ENCODE results near the gene GALNTL6.
"Not testable (repeated sequence)": the region's sequence is repeated elsewhere in the genome, so short reads cannot be mapped to it uniquely, and the experiment has no call there.

The GALNTL6 gene

DNA sequence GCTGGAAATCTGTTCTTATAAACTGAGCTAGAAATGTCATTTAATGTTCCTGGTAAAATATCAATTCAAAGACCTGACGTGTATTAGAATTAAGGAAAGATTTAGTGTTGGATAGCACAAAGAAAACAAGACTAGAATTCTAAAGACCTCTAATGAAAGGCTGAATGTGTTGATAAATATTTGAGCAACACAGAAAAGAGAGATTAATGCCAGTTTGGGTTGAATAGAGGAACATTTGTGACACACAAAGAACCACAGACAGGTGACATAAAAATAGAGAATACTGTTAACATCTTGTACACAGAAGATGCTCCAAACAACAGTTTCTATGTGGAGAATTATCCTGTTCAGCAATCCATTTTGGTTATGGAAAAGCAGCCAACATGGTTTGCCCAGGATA lies 1133.3 kb downstream of the GALNTL6 start:
- no peak for DNase-seq (ENCODE audit: low spot score)

DNA sequence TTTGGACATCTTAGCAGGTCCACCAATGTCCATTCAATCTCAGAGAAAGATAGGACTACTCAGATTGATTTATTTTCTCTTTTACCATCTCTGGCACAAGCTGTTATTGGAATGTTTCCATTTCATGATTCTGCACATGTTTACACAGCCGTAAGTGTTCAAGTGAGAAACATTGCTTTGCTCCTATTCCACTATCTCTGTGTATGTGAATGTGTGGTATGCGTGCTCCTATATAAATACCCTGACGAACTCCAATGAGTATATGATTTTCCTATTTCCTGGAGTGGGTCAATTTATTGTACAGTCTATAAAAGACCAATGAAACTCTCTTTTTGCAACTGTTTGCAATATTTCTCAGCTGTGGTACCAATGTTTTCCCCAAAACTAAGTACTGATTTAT lies 1134.4 kb downstream of the GALNTL6 start:
- no peak for DNase-seq (ENCODE audit: low spot score)

DNA sequence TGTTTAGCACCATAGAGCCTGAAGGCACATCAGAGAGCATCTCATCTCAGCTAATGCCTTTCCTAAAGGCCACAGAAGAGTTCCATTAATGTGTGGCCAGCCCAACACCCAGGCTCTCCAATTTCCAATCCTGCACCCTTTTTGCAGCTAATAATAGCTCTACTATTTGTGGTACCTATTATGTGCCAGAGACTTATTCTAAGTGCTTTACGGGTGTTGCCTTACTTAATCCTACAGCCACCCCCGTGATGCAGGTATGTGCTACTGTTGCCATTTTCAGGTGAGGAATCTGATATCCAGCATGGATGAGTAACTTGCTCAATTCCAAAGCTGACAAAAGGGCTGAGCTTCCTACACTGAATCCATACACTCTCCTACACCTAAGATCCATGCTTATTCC lies 1137.8 kb downstream of the GALNTL6 start:
- no peak for DNase-seq (ENCODE audit: low spot score)

DNA sequence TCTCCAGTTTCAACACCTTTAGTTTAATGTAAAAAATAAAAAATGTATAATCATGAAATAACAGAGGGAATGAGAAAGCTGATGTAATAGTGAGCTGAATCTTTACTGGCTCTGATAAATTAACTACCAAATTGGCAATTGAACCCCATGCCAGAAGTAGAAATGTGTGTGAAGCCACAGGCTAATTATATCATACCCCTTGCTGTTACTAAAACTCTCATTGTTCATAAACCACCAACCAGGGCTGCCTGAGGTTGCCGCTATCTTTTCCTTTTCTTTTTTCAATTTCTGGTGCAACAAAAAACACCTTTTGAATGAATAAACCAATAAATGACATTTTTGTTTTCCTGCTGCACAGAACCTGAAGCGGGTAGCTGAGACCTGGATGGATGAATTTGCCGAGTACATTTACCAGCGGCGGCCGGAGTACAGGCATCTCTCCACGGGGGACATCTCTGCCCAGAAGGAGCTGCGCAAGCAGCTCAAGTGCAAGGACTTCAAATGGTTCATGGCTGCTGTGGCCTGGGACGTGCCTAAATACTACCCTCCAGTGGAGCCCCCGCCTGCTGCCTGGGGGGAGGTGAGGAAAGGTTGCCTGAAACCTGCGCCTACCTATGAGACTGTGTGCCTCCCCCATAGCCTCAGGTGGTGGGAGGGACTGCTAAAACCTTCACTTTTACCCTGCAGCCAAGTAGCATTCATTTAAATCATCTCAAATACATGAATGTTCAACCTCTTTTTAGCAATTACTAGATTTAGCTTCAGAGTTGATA lies 1138.7 kb downstream of the GALNTL6 start:
- DNase-seq (ENCODE audit: low spot score), result no peak

DNA sequence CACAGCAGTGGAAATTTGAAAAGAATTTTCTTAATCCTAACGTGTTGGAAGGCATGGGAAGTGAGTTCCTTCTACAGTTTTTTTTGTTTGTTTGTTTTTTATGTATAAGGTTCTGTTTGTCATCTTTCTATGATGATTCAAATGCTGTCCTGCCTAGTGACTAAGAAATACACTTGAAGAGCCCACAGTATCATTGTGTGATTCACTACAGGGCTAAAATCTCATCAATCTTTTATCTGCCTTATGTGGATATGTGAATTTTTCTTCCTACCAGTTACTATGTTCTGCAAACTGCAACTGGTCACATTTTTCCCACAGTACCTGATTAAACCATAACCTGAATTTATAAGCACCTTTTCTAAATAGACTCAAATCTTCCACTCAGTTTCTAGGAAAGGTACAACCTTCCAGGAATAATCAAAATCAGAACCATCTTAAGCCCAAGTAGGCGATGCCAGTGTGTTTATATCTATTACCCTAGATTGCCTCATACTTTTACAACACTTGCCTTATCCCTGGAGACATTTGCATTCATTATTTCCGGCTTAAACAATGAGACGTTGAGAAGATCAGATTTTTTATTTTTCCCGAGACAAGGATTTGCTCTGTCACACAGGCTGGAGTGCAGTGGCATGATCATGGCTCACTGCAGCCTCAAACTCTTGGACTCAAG lies 1140.8 kb downstream of the GALNTL6 start:
- no peak for DNase-seq (ENCODE audit: low spot score)

DNA sequence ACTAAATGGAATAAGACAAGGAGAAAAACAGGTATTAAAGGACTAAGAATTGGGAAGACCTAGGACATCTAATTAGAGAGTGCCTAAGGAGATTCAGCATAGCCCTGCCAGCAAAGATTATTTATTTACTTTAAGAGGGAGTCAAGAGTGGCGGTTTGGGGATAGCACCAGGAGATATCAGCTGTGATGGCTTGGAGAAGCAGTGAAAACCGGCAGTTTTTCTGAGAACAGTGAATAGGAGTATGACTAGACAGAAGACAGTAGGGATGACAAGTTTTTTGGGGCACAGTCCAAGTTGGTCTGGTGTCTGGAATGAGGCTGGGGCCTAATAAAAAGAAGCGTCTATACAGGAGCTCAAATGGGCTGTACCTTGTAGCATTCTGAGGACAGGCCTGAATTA lies 1143.1 kb downstream of the GALNTL6 start:
- DNase-seq (ENCODE audit: low spot score), result not testable (repeated sequence)

DNA sequence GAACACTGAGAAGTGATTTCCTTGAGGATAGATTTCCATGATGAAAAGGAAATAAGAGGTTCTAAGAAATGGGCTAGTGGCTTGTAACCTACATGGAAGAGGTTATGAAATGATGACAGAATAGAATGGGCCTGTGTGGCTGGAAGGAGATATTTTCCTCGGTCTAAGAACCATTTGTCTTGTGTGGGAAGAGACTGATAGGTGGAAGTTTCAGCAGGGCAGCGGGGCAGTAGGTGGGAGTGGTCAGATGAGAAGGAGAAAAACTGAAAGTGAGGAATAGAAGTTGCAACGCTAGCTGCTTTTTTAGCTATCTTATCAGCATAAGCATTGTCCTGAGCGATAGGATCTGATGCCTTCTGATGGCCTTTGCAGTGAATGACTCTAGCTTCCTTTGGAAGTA lies 1144.0 kb downstream of the GALNTL6 start:
- DNase-seq (ENCODE audit: low spot score), result no peak

DNA sequence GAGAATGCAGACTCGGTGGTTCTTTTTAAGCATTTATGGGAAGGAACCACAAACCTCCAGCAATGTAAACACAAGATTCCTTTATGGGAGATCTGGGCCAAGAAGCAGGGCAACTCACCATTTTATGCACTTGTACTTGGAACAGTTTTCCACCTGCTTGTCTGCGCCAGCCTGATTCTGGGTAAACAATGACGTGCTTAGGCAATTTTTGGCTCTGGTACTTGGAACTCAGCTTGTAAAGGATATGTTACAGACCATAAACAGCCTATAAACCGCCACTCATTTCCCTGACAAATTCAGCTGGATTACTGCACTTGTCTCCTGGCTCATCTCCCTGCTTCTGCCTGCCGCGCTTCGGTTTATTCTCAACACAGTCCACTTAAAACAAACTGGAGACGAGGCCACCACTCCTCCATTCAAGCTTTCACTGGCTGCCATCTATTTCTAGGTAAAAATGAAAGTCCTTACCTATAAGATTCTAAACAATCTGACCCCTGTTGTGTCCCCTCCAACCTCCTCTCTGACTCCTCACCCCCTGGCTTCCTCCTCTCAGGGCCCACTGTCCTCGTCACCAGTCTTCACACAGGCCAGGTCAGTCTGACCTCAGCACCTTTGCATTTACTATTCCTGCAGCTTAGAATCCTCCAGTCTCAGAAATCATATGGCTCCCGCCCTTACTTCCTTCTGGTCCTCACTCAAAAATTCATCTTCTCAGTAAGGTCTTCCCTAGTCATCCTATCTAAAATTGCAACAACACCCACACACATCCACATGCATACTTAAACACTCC lies 1149.6 kb downstream of the GALNTL6 start:
- no peak for DNase-seq (ENCODE audit: low spot score)

DNA sequence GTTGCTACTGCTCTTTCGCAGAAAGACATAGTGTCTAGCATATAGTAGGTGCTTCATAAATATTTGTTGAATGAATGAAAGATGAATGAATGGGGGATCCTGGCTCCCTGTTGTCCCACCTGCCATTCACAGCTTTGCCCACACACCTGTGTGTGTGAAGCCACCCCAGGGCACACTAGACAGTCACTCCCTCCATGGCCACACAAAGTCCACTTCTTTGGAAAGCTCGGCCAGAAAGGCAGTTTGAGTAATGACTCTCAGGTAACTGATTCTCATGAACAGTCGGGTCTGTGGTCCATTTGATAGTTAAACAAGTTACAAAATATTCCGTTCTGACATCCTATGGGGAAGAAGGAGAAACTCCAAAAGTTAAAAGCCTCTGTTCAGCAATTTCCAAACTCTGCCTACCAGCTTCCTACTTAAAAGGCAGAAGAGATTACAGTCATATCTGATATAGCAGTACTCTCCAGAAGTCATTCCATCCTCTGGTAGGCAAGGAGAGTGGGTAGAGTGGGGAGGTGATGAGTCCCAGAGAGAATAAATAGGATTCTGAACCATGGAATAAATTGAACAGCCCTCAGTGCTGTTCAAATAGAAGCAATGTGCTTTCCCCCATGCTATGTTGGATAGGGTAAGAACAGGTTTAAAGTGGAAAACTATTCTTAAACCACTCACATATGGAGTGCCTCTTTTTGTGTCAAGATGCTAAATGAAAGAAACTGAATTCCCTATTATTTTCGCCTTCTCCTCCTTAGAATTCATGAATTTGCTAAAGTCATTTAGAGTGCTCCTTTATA lies 1150.5 kb downstream of the GALNTL6 start:
- DNase-seq (ENCODE audit: low spot score), result no peak

DNA sequence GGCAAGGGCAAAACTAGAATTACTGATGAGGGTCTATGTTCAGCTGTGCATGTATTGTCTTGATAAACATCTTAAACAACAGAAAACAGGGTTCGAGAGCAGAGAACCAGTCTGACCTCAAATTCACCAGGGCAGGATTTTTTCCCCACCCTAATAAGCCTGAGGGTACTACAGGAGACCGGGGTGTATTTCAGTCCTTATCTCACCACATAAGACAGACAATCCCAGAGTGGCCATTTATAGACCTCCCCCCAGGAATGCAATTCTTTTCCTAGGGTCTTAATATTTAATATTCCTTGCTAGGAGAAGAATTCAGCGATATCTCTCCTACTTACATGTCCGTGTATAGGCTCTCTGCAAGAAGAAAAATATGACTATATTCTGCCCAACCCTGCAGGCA lies 1157.0 kb downstream of the GALNTL6 start:
- DNase-seq (ENCODE audit: low spot score), result not testable (repeated sequence)

DNA sequence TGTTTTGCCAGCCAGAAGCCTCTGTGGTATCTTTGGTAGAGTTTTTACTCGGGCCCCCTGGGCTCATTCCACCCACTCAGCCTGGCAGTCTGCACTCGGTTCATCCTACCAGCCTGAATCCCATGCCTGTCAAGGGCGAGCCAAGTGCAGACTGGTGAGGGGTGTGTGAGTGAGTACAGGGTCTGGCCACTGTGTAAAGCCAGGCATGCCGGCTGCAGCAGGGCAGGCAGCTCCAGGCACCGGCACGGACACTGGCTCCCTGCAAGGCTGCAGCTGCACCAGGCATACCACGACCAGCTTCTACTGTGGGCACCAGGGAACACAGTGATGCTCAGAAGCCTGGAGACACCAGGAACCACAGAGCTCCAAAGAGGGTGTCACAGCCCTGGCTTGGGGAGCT lies 1161.4 kb downstream of the GALNTL6 start:
- DNase-seq (ENCODE audit: low spot score), result no peak

DNA sequence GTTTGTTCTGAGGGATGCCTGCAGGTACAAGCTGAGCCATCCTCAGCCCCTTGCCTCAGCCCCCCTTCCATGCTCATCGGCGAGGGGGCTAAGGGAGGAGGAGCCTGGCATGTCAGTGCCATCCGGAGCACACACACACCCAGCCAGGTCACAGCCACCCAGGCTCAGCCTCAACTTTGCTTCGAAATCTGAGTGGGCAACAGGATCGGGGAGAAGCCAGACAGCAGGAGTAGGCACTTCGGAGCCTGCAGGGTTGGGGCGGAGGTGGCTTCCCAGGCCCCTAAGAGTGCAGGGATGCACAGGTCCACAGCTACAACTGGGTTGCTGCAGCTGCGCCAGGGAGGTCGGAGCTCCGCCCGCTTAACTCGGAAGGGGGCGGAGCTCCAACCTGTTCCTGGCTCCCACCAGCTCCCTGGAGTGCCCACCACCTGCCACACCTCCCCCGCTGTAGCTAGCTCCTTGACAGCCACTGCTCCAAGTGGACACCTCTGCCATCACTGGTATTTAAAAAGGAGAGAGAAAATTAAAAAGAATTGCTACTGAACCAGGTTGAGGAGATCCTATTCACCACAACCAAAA lies 1162.5 kb downstream of the GALNTL6 start:
- no peak for DNase-seq (ENCODE audit: low spot score)

DNA sequence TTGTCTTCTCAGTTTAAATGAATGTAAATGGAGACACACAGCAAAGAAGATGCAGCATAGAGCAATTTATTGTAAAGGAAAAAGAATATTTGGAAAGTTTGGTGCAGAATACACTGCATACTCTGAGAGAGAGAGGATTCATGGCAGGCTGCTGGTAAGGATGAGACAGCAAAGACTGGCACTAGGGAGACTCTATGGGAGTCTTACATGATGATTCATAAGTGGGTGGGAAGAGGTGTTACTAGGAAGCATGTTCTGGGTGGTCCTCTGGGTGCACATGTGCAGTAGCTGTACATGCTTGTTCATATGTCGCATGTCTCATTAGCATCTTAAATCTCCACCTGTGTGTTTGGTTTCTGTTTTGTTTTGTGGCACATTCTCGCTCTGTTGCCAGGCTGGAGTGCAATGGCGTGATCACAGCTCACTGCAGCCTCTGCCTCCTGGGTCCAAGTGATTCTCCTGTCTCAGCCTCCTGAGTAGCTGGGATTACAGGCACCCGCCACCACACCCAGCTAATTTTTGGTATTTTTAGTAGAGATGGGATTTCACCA lies 1164.4 kb downstream of the GALNTL6 start:
- not testable (repeated sequence) for DNase-seq (ENCODE audit: low spot score)

DNA sequence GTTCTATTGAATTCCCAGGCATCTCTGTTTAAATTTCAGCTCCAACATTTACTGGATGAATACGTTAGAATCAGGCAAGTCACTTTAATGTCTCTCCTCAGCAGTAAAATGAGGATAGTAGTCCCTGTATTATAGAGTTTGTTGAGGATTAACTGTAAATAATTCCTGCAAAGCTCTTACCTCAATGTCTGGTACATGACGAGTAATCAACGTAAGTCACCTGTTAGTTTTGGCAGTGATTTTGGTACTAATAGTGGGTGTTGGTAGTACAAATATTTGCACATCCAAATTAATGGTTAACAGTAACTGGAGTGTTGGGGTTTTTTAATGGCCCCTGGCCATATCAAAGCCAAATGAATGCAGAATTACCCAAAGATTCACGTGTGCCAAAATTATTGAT lies 1165.6 kb downstream of the GALNTL6 start:
- no peak for DNase-seq (ENCODE audit: low spot score)

DNA sequence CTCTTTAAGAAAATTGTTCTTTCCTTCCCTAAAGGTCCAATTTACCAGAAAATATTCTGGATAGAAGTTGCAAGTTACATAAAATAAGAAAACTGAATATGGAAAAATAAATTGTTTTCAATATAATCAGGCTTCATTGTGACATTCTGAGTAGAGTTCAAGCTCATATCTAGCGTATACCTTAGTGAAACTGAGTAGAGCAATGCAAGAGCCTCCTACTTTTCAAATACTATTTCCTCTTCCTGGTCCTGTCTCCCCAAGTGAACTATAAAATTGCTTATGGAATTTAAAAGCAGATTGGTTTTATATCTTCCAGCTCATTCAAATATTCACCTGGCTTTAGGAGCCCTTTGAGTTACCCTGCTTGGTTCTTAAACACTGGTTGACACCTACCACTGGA lies 1166.1 kb downstream of the GALNTL6 start:
- no peak for DNase-seq (ENCODE audit: low spot score)

DNA sequence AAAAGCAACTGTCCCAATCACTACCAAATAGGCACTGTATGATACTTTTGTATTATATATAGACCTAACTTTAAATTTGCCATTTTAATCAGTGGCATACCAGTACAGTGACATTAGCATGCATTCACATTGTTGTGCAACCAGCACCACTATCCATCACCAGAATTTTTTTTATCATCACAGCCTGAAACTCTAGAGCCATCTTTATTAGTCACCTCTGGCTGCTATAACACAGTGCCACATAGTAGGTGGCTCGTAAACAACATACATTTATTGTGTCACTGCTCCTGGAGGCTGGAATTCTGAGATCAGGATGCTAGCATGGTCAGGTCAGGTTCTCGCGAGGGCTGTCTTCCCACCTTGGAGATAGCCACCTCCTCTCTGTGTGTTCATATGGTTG lies 1167.0 kb downstream of the GALNTL6 start:
- no peak for DNase-seq (ENCODE audit: low spot score)

DNA sequence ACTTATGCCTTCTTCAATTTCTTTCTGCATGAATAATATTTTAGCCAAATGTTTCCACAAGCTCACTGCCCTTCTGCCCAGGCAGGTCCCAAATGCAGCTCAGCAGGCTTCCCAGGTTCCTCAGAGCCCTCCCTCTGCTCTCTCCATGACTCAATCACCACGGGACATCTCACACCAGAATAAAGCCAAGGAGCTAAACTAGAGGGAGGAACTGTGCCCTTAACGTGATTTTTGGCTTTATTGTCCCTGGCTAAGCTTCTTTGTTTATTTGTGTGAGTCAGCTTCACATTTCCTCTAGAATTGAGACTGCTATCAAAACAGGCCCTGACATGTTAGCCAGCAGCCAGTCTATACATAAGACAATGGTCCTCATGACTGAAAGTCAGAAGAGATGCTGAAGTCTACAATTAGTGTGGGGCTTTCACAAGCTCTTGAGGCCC lies 1169.0 kb downstream of the GALNTL6 start:
- DNase-seq (ENCODE audit: low spot score), result no peak

DNA sequence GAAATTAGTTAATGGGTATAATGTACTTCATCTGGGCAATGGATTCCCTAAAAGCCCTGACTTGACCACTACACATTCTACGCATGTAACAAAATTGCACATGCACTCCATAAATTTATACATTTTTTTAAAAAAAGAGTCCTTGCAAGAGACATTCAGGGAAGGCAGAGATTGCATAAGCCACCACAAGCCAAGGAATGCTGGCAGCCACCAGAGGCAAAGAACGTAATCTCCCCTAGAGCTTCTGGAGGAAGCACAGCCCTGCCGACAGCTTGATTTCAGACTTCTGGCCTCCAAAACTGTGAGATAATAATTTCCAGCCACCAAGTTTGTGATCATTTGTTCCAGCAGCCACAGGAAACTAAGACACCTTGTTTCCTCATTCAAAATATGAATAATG lies 1169.8 kb downstream of the GALNTL6 start:
- DNase-seq (ENCODE audit: low spot score), result no peak

DNA sequence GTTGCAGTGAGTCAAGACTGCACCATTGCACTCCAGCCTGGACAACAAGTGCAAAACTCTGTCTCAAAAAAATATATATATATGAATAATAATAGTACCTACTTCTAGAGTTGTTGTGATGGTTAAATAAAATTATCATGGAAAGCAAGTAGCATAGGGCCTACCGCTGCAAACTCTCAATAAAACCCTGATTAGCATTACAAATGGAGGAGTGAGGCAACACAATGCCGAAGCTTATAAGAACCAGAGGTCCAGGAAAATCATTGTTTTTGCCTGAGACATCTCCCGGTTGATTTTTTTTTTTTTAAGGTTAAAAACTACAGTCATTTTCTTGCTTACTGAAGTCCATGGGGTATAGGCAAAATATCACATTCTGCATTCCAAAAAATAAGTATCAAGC lies 1170.4 kb downstream of the GALNTL6 start:
- DNase-seq (ENCODE audit: low spot score), result no peak

DNA sequence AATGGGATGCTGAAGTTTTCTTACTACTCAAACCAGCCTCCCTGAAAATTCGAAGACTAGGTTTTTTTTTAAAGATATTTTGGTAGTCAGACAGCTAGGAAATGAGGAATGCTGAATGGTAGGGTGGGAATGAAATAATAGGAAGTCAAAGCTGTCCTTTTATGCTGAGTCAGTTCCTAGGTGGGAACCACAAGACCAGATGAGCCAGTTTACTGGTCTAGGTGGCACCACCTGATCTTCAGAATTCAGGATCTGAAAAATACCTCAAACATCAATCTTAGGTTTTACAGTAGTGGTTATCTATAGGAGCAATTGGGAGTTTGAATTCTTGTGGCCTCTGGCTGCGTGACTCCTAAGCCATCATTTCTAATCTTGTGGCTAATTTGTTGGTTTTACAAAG lies 1172.3 kb downstream of the GALNTL6 start:
- DNase-seq (ENCODE audit: low spot score), result no peak

DNA sequence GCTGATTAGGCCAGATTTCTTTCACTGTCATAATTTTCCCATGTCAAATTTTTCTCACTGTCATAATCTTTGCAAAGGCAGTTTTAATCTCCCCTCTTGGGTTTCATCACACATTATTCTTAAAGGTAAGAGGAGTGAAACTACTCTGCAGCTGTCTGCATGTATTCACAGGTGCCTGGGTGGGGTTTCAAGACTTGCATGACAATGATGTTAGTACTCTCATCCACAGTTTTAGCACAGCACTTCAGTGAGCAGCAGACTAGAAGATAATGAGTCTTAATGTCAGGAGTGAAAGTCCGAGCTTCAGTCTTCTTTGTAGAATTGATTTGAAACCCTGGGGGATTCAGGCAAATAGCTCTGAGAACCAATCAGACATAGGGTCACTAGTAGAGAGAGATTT lies 1172.9 kb downstream of the GALNTL6 start:
- DNase-seq (ENCODE audit: low spot score), result no peak
